MM.1S (cell line): ENCODE results near the gene FAM53A.

Experiments
- DNase-seq: peaks from one replicate; pipeline ENCODE4 v3.0.0-alpha.2; 2015
- H2AFZ ChIP-seq: fragments of 300-600 bp; sonication (generic); 2 replicates; pipeline ENCODE4 v1.6.0; 2016; ENCODE audit warnings: antibody characterized with exemption, low read length
- H3F3A ChIP-seq: fragments of 300-600 bp; sonication (generic); 2 replicates; pipeline ENCODE4 v1.6.1; 2016; ENCODE audit warnings: mild to moderate bottlenecking, antibody characterized with exemption, low read length, moderate library complexity, mixed read lengths; ENCODE audit not compliant: insufficient read depth
- H3K27ac ChIP-seq: fragments of 300-600 bp; sonication (generic); 2 replicates; pipeline ENCODE4 v1.5.1; 2016; ENCODE audit warnings: mild to moderate bottlenecking, low read length
- H3K27me3 ChIP-seq: fragments of 300-600 bp; sonication (generic); replicated peaks from 2 replicates; pipeline ENCODE4 v1.6.0; 2016; ENCODE audit warnings: low read length; ENCODE audit not compliant: insufficient read depth
- H3K36me3 ChIP-seq: fragments of 300-600 bp; sonication (generic); replicated peaks from 2 replicates; pipeline ENCODE4 v1.6.1; 2016; ENCODE audit warnings: mild to moderate bottlenecking, low read length, mixed read lengths; ENCODE audit not compliant: insufficient read depth
- H3K4me1 ChIP-seq: fragments of 300-600 bp; sonication (generic); 2 replicates; pipeline ENCODE4 v1.6.1; 2016; ENCODE audit warnings: low read length, mixed read lengths
- H3K4me2 ChIP-seq: fragments of 300-600 bp; sonication (generic); 2 replicates; pipeline ENCODE4 v1.6.0; 2016; ENCODE audit warnings: low read depth, low read length
- H3K4me3 ChIP-seq: fragments of 300-600 bp; sonication (generic); 2 replicates; pipeline ENCODE4 v1.5.1; 2016; ENCODE audit warnings: low read length, mixed read lengths
- H3K79me2 ChIP-seq: fragments of 300-600 bp; sonication (generic); 2 replicates; pipeline ENCODE4 v1.6.1; 2016; ENCODE audit warnings: mixed run types, low read length, mixed read lengths
- H3K9ac ChIP-seq: fragments of 300-600 bp; sonication (generic); 2 replicates; pipeline ENCODE4 v1.6.1; 2016; ENCODE audit warnings: low read length, mixed read lengths
- H3K9me2 ChIP-seq: fragments of 300-600 bp; sonication (generic); replicated peaks from 2 replicates; pipeline ENCODE4 v1.6.1; 2016; ENCODE audit warnings: mild to moderate bottlenecking, low read length, mixed read lengths; ENCODE audit not compliant: insufficient read depth
- H3K9me3 ChIP-seq: fragments of 300-600 bp; sonication (generic); replicated peaks from 2 replicates; pipeline ENCODE4 v1.6.1; 2016; ENCODE audit warnings: mild to moderate bottlenecking, low read length, mixed read lengths; ENCODE audit not compliant: insufficient read depth
- H4K20me1 ChIP-seq: fragments of 300-600 bp; sonication (generic); 2 replicates; pipeline ENCODE4 v1.6.1; 2016; ENCODE audit warnings: mild to moderate bottlenecking, low read length, moderate library complexity, mixed read lengths; ENCODE audit not compliant: insufficient read depth
- EZH2 ChIP-seq: fragments of 300-600 bp; sonication (generic); optimal IDR thresholded peaks from 2 replicates; pipeline ENCODE3; 2017; ENCODE audit warnings: low read depth, mild to moderate bottlenecking, antibody characterized with exemption, low read length, mixed read lengths
- EZH2phosphoT487 ChIP-seq: fragments of 300-600 bp; sonication (generic); IDR thresholded peaks from 2 replicates; pipeline ENCODE4 v1.6.1; 2018; ENCODE audit warnings: antibody characterized with exemption, low read length
- TF ChIP-seq, protein P1 (sequence below): fragments of 300-600 bp; sonication (generic); IDR thresholded peaks from 2 replicates; pipeline ENCODE4 v1.5.1; 2016; ENCODE audit warnings: antibody characterized with exemption, low read length, mixed read lengths

Gene FAM53A

DNA sequence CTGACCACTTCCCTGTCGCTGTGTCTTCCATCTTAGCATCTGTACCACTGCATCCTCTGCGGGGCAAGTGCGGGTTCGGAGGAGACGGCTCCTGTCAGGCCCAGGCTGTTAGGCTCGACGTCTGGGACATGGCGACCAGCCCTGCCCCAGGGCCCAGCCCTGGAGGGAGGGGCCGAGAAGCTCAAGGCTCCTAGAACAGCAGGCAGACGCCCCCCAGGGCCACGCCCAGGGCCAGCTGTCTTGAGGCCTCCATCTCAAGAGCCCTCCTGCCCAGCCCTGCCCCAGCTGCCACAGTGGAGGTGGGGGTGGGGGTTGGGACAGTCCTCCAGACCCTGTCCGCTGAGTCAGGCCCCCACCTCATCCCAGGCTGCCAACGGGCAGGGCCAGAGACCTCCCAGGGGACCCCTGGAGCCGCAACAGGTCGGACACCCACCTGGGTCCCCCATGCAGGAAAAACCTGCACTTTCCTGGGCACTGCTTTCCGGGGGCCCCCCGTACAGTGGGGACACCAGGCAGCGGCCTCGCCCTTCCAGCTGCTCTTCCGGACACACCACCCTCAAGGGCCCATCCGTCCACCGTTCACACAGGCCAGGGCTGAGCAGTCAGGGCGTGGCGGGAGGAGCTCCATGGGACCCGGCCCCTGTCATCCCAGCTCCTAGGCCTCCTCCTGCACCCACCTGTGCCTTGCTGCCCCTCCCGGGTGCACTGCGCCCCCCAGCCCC, 83.1 kb downstream of the FAM53A start:
- no peaks in the 10 kb centered on the region for H3K9me2 ChIP-seq
- H3K27ac ChIP-seq, result no peak overlapping the region
- H3K79me2 ChIP-seq, result no peaks in the 10 kb centered on the region
- H3K4me1 ChIP-seq, result no peaks in the 10 kb centered on the region
- H3K4me3 ChIP-seq, result no peak overlapping the region
- H4K20me1 ChIP-seq, result no peaks in the 10 kb centered on the region
- DNase-seq, result no peak
- H3K36me3 ChIP-seq, result no peaks in the 10 kb centered on the region
- H3K27me3 ChIP-seq, result peaks cover 8% of the 10 kb centered on the region; the same call in 1 of the 2 replicates
- TF ChIP-seq EZH2, result no peak
- TF ChIP-seq EZH2phosphoT487, result no peak
- H3K9me3 ChIP-seq, result no peaks in the 10 kb centered on the region
- H3K4me2 ChIP-seq, result no peak overlapping the region
- H3K9ac ChIP-seq, result no peak overlapping the region
- no peak overlapping the region for H2AFZ ChIP-seq
- H3F3A ChIP-seq, result no peaks in the 10 kb centered on the region

DNA sequence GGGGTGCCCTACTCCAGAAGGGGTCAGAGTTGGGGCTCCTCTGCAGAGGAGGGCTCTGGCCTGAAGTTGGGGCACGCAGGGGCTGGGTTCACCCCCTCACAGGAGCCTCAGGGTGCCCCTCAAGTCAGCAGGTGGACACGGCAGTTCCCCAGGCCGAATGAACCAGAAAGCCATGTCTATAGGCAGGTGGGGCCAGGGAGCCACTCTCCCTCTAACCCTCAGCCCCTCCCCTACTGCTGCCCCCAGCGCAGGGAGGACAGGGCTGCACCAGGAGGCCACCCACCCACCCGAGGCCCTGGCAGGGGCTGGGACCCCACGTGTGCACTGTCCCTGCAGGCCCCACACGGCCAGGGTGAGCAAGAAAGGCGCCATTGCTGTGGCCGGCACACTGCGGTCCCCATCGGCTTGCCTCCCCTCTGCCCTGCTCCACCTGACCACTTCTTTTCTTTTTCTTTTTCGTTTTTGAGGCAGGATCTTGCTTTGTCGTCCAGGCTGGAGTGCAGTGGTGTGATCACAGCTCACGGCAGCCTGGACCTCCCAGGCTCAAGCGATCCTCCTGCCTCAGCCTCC, 83.8 kb downstream of the FAM53A start:
- Histone ChIP-seq H3K9ac (no peak overlapping the region), H3K4me3 (no peak overlapping the region), H4K20me1 (no peaks in the 10 kb centered on the region), H3K79me2 (no peaks in the 10 kb centered on the region), H3K9me2 (no peaks in the 10 kb centered on the region), H3K4me2 (no peak overlapping the region), H3K36me3 (no peaks in the 10 kb centered on the region), H3K9me3 (no peaks in the 10 kb centered on the region), H2AFZ (no peak overlapping the region), H3F3A (no peaks in the 10 kb centered on the region), H3K27ac (no peak overlapping the region), H3K4me1 (no peaks in the 10 kb centered on the region), H3K27me3 (peaks cover 8% of the 10 kb centered on the region; the same call in 1 of the 2 replicates)
- DNase-seq, result no peak
- no peak for TF ChIP-seq EZH2phosphoT487
- TF ChIP-seq EZH2, result no peak
- TF ChIP-seq, protein P1, sequence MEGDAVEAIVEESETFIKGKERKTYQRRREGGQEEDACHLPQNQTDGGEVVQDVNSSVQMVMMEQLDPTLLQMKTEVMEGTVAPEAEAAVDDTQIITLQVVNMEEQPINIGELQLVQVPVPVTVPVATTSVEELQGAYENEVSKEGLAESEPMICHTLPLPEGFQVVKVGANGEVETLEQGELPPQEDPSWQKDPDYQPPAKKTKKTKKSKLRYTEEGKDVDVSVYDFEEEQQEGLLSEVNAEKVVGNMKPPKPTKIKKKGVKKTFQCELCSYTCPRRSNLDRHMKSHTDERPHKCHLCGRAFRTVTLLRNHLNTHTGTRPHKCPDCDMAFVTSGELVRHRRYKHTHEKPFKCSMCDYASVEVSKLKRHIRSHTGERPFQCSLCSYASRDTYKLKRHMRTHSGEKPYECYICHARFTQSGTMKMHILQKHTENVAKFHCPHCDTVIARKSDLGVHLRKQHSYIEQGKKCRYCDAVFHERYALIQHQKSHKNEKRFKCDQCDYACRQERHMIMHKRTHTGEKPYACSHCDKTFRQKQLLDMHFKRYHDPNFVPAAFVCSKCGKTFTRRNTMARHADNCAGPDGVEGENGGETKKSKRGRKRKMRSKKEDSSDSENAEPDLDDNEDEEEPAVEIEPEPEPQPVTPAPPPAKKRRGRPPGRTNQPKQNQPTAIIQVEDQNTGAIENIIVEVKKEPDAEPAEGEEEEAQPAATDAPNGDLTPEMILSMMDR, result no peak

DNA sequence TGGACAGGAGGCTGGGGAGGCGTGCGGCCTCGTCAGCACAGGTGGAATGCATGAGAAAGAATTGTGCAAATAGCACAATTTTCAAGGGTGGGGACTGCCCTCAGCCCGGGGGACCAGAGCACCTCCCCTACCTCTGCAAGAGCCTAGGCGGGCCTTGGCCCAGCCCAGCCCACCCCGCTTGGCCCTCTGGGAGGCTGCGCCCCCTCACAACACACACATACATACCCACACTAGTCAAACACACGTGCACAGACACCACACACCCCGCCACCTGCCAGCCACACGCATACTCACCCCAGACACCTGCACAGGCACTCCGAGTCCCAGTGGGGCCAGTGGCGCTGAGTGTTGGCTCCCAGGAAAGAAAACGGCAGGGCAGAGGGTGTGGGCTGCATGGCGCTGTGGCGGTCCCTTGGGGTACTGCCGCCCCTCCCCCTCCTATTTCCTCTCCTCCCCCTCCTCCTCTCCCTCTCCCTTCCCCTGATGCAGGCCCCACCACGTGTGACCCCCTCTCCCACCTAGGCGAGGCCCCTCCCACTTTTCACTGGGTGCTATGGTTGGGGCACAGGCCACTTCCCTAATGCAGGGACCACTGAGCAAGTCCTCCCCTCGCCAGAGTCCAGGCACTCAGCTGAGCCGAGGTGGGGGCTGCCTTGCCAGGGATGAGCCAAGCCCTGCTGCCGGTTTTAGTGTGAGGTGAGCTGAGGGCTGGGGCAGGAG, 84.5 kb downstream of the FAM53A start:
- Histone ChIP-seq H3K4me2 (no peak overlapping the region), H4K20me1 (no peaks in the 10 kb centered on the region), H3K9me2 (no peaks in the 10 kb centered on the region), H3K27ac (no peak overlapping the region), H3K27me3 (peaks cover 8% of the 10 kb centered on the region; the same call in 1 of the 2 replicates), H3K79me2 (no peaks in the 10 kb centered on the region), H3K36me3 (no peaks in the 10 kb centered on the region), H3K9me3 (no peaks in the 10 kb centered on the region), H3K9ac (no peak overlapping the region), H3K4me1 (no peaks in the 10 kb centered on the region), H3K4me3 (no peak overlapping the region), H3F3A (no peaks in the 10 kb centered on the region), H2AFZ (no peak overlapping the region)
- no peak for DNase-seq
- TF ChIP-seq EZH2 (no peak), EZH2phosphoT487 (no peak)
- TF ChIP-seq, protein P1, result no peak
